CD14-positive monocyte (primary cell): Measurements from ENCODE around the gene IGFBP2. TPM values are rescaled to one million over a fixed set of nuclear protein-coding genes. Genes with fewer than 3 reads are reported as not detected.

Experiments used
- DNase-seq, 3 donors: peaks; one replicate each; pipeline ENCODE4 v3.0.0-alpha.2; 2011 to 2022
- H2AFZ ChIP-seq: 2 replicates; pipeline ENCODE4 v1.6.0; 2012; ENCODE audit warnings: mild to moderate bottlenecking, low read depth, low read length, inconsistent platforms; ENCODE audit not compliant: insufficient read depth, poor library complexity, severe bottlenecking
- H3K27ac ChIP-seq, 2 donors: 1 replicate in 1 of 2; 2 replicates in 1 of 2; pipeline ENCODE4 v1.5.1; 2012 to 2013; ENCODE audit warnings: low read length in 2 of 2, control low read depth in 1 of 2, inconsistent platforms in 1 of 2, low read depth in 1 of 2, mild to moderate bottlenecking in 1 of 2
- H3K27me3 ChIP-seq, 2 donors: one replicate each; pipeline versions ENCODE4 v1.6.0 to v1.6.1; 2011 to 2013; ENCODE audit warnings: low read length in 2 of 2; ENCODE audit not compliant: control insufficient read depth in 2 of 2, insufficient read depth in 2 of 2
- H3K36me3 ChIP-seq, 2 donors: replicated peaks in 1 of 2; 1 replicate in 1 of 2; 2 replicates in 1 of 2; pipeline versions ENCODE4 v1.5.1 to v1.6.1; 2012 to 2013; ENCODE audit warnings: low read length in 2 of 2, control low read depth in 1 of 2, inconsistent platforms in 1 of 2, mild to moderate bottlenecking in 1 of 2; ENCODE audit not compliant: insufficient read depth in 2 of 2, control insufficient read depth in 1 of 2
- H3K4me1 ChIP-seq, 2 donors: 1 replicate in 1 of 2; 2 replicates in 1 of 2; pipeline versions ENCODE4 v1.5.1 to v1.6.1; 2012 to 2013; ENCODE audit warnings: low read length in 2 of 2, control low read depth in 1 of 2, inconsistent platforms in 1 of 2, mild to moderate bottlenecking in 1 of 2, moderate library complexity in 1 of 2; ENCODE audit not compliant: insufficient read depth in 2 of 2, control insufficient read depth in 1 of 2
- H3K4me2 ChIP-seq: replicated peaks from 2 replicates; pipeline ENCODE3; 2012; ENCODE audit warnings: low read length, moderate library complexity, mild to moderate bottlenecking; ENCODE audit not compliant: poor library complexity, severe bottlenecking; ENCODE audit errors: extremely low read depth
- H3K4me3 ChIP-seq, 3 experiments: fragments of 200-600 bp in 1 of 3; sonication (generic) in 1 of 3; replicated peaks in 1 of 3; 1 replicate in 2 of 3; 2 replicates in 1 of 3; pipeline ENCODE4 v1.5.1; 2011 to 2013; ENCODE audit warnings: low read length in 3 of 3, mild to moderate bottlenecking in 3 of 3, control low read depth in 2 of 3, low read depth in 2 of 3, inconsistent platforms in 1 of 3, moderate library complexity in 1 of 3
- H3K79me2 ChIP-seq: 2 replicates; pipeline ENCODE4 v1.6.0; 2012; ENCODE audit warnings: mild to moderate bottlenecking, control low read depth, inconsistent platforms, low read length, moderate library complexity; ENCODE audit not compliant: insufficient read depth
- H3K9ac ChIP-seq: 2 replicates; pipeline ENCODE4 v1.6.0; 2017; ENCODE audit warnings: low read length, mild to moderate bottlenecking; ENCODE audit not compliant: insufficient read depth, poor library complexity, severe bottlenecking
- H3K9me3 ChIP-seq, 2 donors: replicated peaks in 1 of 2; 1 replicate in 1 of 2; 2 replicates in 1 of 2; pipeline versions ENCODE4 v1.5.1 to v1.6.1; 2012 to 2013; ENCODE audit warnings: low read length in 2 of 2, control low read depth in 1 of 2; ENCODE audit not compliant: control insufficient read depth in 1 of 2, insufficient read depth in 1 of 2
- H4K20me1 ChIP-seq: 2 replicates; pipeline ENCODE4 v1.6.0; 2012; ENCODE audit warnings: mild to moderate bottlenecking, low read length, control low read depth, moderate library complexity; ENCODE audit not compliant: insufficient read depth
- H3K27ac Mint-ChIP-seq, 7 donors: one replicate each; pipeline ENCODE4 v1.8.0; 2020; ENCODE audit warnings: mild to moderate bottlenecking in 7 of 7, mixed read lengths in 7 of 7, moderate library complexity in 6 of 7, inconsistent platforms in 2 of 7
- H3K27me3 Mint-ChIP-seq, 3 donors: one replicate each; pipeline ENCODE4 v1.8.0; 2021 to 2022; ENCODE audit warnings: low read depth in 3 of 3, mild to moderate bottlenecking in 3 of 3, mixed read lengths in 3 of 3, moderate library complexity in 3 of 3, inconsistent platforms in 1 of 3
- H3K36me3 Mint-ChIP-seq, 2 donors: one replicate each; pipeline ENCODE4 v1.8.0; 2020; ENCODE audit warnings: mixed read lengths in 2 of 2, inconsistent platforms in 1 of 2, mild to moderate bottlenecking in 1 of 2
- H3K4me1 Mint-ChIP-seq: one replicate; pipeline ENCODE4 v1.8.0; 2020; ENCODE audit warnings: mild to moderate bottlenecking, mixed read lengths
- H3K4me3 Mint-ChIP-seq, 2 donors: one replicate each; pipeline ENCODE4 v1.8.0; 2020; ENCODE audit warnings: mild to moderate bottlenecking in 2 of 2, mixed read lengths in 2 of 2, moderate library complexity in 1 of 2
- H3K9me3 Mint-ChIP-seq, 7 donors: one replicate each; pipeline ENCODE4 v1.8.0; 2020 to 2022; ENCODE audit warnings: mixed read lengths in 7 of 7, mild to moderate bottlenecking in 6 of 7, moderate library complexity in 6 of 7, inconsistent platforms in 2 of 7
- WGBS: methylation state at CpG from one replicate; pipeline ENCODE4 v1.1.5; 2013; ENCODE audit warnings: missing lambda C conversion rate; ENCODE audit not compliant: insufficient coverage; 5-methylcytosine and 5-hydroxymethylcytosine counted together
- intact Hi-C, 2 donors: fragments of 100-400 bp; cut with micrococcal nuclease; formaldehyde crosslinking; loops; one replicate each; pipeline versions ENCODE4 v1.15.0 to v1.15.1; 2023
- polyA plus RNA-seq, 3 donors: library from polyadenylated mRNA; depleted of rRNA in 1 of 3; unstranded in 2 of 3; stranded (reverse) in 1 of 3; fragments of 300-500 nt in 2 of 3; fragments of >200 nt in 1 of 3; fragmentation: Illumina TruSeq in 2 of 3; gene quantifications; 1 replicate in 2 of 3; 2 replicates in 1 of 3; pipeline ENCODE4 v1.2.3, GENCODE V29; 2012 to 2021
- TF ChIP-seq, protein P1 (sequence below): fragments of 200-600 bp; IDR thresholded peaks from one replicate; pipeline ENCODE4 v1.8.0; 2022; ENCODE audit warnings: antibody characterized with exemption, mild to moderate bottlenecking

IGFBP2 gene
- polyA plus RNA-seq, 3 donors = 1.6 TPM; not detected in 2

DNA sequence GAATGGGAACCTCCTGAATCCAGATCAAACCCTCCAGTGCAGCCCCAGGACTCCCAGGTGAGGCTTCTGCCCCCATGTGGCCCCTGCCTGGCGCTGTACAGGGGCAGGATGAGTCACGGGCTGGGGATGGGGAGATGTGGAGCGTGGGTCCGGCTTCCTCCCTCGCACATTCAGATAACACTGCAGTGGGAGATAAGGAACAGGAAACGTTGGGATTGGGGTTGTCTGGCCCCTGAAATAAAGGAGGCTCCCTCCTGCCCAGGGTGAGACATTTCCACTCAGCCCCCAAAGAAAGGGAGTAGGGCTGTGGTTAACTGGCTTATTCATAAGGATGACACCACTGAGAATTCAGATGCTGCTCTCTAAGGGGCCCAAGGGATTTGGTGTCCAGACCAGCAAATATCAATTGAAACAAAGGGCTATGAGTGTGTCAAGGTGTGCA lies 31.4 kb downstream of the IGFBP2 start:
- Histone ChIP-seq H3K4me1 (no peaks in the 10 kb centered on the region), H2AFZ (no peak overlapping the region), H3K27me3 (no peaks in the 10 kb centered on the region), H3K79me2 (no peaks in the 10 kb centered on the region), H3K9me3 (no peaks in the 10 kb centered on the region), H3K4me2 (no peak overlapping the region), H4K20me1 (no peaks in the 10 kb centered on the region), H3K4me3 (no peak overlapping the region), H3K27ac (no peak overlapping the region), H3K9ac (no peak overlapping the region), H3K36me3 (no peaks in the 10 kb centered on the region)
- H3K27ac Mint-ChIP-seq = no peak overlapping the region
- no peak for DNase-seq
- TF ChIP-seq, protein P1, sequence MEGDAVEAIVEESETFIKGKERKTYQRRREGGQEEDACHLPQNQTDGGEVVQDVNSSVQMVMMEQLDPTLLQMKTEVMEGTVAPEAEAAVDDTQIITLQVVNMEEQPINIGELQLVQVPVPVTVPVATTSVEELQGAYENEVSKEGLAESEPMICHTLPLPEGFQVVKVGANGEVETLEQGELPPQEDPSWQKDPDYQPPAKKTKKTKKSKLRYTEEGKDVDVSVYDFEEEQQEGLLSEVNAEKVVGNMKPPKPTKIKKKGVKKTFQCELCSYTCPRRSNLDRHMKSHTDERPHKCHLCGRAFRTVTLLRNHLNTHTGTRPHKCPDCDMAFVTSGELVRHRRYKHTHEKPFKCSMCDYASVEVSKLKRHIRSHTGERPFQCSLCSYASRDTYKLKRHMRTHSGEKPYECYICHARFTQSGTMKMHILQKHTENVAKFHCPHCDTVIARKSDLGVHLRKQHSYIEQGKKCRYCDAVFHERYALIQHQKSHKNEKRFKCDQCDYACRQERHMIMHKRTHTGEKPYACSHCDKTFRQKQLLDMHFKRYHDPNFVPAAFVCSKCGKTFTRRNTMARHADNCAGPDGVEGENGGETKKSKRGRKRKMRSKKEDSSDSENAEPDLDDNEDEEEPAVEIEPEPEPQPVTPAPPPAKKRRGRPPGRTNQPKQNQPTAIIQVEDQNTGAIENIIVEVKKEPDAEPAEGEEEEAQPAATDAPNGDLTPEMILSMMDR = no peak
- intact Hi-C loops = loop anchor here (5.0 to 10.0 kb wide), 2 partner anchors 630 to 632 kb away; no protein-coding TSS in a partner anchor
- no peaks in the 10 kb centered on the region for H3K9me3 Mint-ChIP-seq
- H3K27me3 Mint-ChIP-seq = peaks cover 2 to 11% (median 3%) of the 10 kb centered on the region in 3 donors
- H3K36me3 Mint-ChIP-seq = no peaks in the 10 kb centered on the region
- no peak overlapping the region for H3K4me3 Mint-ChIP-seq
- WGBS = no CpG with 5 or more reads among the region's 6 CpGs
- H3K4me1 Mint-ChIP-seq = no peaks in the 10 kb centered on the region

DNA sequence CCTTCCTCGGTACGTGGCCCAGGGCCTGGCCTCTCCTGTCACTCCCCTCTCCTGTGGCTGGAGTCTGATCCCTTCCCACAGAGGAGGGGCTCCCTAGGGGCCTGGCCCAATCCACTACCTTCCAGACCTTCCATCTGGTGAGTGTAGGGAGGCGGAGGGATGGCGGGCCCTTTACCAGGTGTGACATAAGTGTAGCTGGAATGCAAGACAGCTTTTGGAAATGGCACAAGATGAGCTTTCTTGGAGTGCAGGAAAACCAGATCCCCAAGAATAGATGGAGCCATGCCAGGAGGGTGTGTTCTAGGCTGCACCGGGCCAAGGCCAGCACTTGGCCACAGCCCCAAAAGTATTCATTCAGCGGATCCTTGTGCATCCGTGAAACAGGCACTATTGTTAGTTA lies 32.0 kb downstream of the IGFBP2 start:
- H3K27me3 Mint-ChIP-seq = peaks cover 5 to 11% (median 6%) of the 10 kb centered on the region in 3 donors

More for the DNA sequence above, 32.0 kb downstream of the IGFBP2 start:
- H3K27ac Mint-ChIP-seq = no peak overlapping the region
- H2AFZ ChIP-seq = no peak overlapping the region
- H3K9me3 ChIP-seq = no peaks in the 10 kb centered on the region
- intact Hi-C loops = loop anchor here (5.0 to 10.0 kb wide), 2 partner anchors 630 to 633 kb away; no protein-coding TSS in a partner anchor
- H3K4me3 Mint-ChIP-seq = no peak overlapping the region
- TF ChIP-seq, protein P1 = no peak
- H3K27me3 ChIP-seq = no peaks in the 10 kb centered on the region
- H3K9ac ChIP-seq = no peak overlapping the region
- H4K20me1 ChIP-seq = no peaks in the 10 kb centered on the region
- 100% methylated on average over 1 of the region's 7 CpGs for WGBS
- H3K79me2 ChIP-seq = no peaks in the 10 kb centered on the region
- no peaks in the 10 kb centered on the region for H3K36me3 ChIP-seq
- no peaks in the 10 kb centered on the region for H3K9me3 Mint-ChIP-seq
- H3K4me1 ChIP-seq = no peaks in the 10 kb centered on the region
- no peak for DNase-seq
- H3K4me2 ChIP-seq = no peak overlapping the region
- no peaks in the 10 kb centered on the region for H3K4me1 Mint-ChIP-seq
- no peak overlapping the region for H3K27ac ChIP-seq
- H3K36me3 Mint-ChIP-seq = no peaks in the 10 kb centered on the region
- no peak overlapping the region for H3K4me3 ChIP-seq
